Chondrocyte (in vitro differentiated cells): Measurements from ENCODE around the gene SCARB2. TPM values are rescaled to one million over a fixed set of nuclear protein-coding genes. Genes with fewer than 3 reads are reported as not detected.

Experiments
- DNase-seq: peaks from one replicate; pipeline ENCODE4 v3.0.0; 2021; ENCODE audit warnings: mixed read lengths, low spot score
- H3K27ac Mint-ChIP-seq: one replicate; pipeline ENCODE4 v1.8.0; 2021; ENCODE audit warnings: mild to moderate bottlenecking, moderate library complexity, mixed read lengths; ENCODE audit not compliant: unreplicated experiment
- H3K27me3 Mint-ChIP-seq: 2 replicates; pipeline ENCODE4 v1.8.0; 2021; ENCODE audit warnings: low read depth, mixed read lengths
- H3K36me3 Mint-ChIP-seq: 2 replicates; pipeline ENCODE4 v1.8.0; 2021; ENCODE audit warnings: low read depth, mixed read lengths
- H3K4me1 Mint-ChIP-seq: 2 replicates; pipeline ENCODE4 v1.8.0; 2021; ENCODE audit warnings: low read depth, mild to moderate bottlenecking, mixed read lengths
- H3K4me3 Mint-ChIP-seq: one replicate; pipeline ENCODE4 v1.8.0; 2021; ENCODE audit warnings: mild to moderate bottlenecking, moderate library complexity, mixed read lengths; ENCODE audit not compliant: unreplicated experiment
- H3K9me3 Mint-ChIP-seq: 2 replicates; pipeline ENCODE4 v1.8.0; 2021; ENCODE audit warnings: low read depth, mixed read lengths
- total RNA-seq: library from RNA; stranded (reverse); gene quantifications from 3 replicates; pipeline ENCODE4 v1.2.1, GENCODE V29; 2021
- TF ChIP-seq, protein P1 (sequence below): fragments of 200-600 bp; sonication (generic); IDR thresholded peaks from 2 replicates; pipeline ENCODE4 v1.5.0; 2021; ENCODE audit warnings: antibody characterized with exemption, mild to moderate bottlenecking, moderate library complexity

SCARB2 gene
- total RNA-seq, 1 donor from 2014 or later = 155 TPM

DNA sequence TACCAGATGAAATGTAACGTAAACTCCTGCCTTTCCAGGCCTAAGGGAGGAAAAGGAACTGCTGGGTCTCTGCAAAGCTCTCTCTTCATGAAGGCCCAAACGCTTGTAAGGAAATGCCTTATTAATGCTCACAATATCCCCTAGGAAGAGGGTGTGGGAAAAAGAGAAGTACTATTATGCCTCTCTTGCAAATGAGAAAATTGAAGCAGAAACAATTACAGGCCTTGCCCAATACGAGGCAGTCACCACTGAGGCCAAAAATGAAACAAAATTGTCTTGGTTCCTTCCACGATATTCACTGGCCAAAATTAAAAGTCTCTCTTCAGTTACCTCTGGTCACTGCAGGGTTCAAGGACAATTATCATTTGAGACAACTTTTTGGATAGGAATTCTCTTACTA, 3.2 kb downstream of the SCARB2 start:
- peak overlapping the region; percentile 24 for H3K27ac Mint-ChIP-seq
- TF ChIP-seq, protein P1, sequence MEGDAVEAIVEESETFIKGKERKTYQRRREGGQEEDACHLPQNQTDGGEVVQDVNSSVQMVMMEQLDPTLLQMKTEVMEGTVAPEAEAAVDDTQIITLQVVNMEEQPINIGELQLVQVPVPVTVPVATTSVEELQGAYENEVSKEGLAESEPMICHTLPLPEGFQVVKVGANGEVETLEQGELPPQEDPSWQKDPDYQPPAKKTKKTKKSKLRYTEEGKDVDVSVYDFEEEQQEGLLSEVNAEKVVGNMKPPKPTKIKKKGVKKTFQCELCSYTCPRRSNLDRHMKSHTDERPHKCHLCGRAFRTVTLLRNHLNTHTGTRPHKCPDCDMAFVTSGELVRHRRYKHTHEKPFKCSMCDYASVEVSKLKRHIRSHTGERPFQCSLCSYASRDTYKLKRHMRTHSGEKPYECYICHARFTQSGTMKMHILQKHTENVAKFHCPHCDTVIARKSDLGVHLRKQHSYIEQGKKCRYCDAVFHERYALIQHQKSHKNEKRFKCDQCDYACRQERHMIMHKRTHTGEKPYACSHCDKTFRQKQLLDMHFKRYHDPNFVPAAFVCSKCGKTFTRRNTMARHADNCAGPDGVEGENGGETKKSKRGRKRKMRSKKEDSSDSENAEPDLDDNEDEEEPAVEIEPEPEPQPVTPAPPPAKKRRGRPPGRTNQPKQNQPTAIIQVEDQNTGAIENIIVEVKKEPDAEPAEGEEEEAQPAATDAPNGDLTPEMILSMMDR = no peak
- H3K36me3 Mint-ChIP-seq = no peaks in the 10 kb centered on the region
- H3K27me3 Mint-ChIP-seq = no peaks in the 10 kb centered on the region
- no peak for DNase-seq
- peaks cover 68% of the 10 kb centered on the region for H3K4me1 Mint-ChIP-seq
- no peaks in the 10 kb centered on the region for H3K9me3 Mint-ChIP-seq
- H3K4me3 Mint-ChIP-seq = no peak overlapping the region

DNA sequence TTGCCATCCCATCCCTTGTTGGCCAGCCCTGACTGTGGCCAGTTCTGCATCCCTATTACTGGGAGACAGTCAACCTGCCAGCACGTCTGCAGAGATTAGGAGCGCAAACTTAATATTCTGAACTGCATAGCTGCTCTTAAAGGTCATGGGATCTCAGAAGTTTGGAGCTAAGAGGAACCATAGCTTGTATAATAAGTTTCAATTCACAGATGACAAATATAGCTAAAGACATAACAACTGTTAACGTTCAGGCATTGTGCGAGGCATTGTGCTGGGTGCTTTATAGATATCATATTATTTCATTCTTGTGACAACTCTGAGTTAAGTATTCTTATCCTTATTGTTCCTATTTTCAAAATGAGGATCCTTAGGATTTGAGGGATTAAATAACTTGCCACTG, 3.7 kb downstream of the SCARB2 start:
- Mint-ChIP-seq H3K27me3 (no peaks in the 10 kb centered on the region), H3K36me3 (no peaks in the 10 kb centered on the region), H3K27ac (peak overlapping the region; percentile 32), H3K9me3 (no peaks in the 10 kb centered on the region), H3K4me1 (peaks cover 68% of the 10 kb centered on the region), H3K4me3 (no peak overlapping the region)
- TF ChIP-seq, protein P1 = no peak
- DNase-seq = no peak

DNA sequence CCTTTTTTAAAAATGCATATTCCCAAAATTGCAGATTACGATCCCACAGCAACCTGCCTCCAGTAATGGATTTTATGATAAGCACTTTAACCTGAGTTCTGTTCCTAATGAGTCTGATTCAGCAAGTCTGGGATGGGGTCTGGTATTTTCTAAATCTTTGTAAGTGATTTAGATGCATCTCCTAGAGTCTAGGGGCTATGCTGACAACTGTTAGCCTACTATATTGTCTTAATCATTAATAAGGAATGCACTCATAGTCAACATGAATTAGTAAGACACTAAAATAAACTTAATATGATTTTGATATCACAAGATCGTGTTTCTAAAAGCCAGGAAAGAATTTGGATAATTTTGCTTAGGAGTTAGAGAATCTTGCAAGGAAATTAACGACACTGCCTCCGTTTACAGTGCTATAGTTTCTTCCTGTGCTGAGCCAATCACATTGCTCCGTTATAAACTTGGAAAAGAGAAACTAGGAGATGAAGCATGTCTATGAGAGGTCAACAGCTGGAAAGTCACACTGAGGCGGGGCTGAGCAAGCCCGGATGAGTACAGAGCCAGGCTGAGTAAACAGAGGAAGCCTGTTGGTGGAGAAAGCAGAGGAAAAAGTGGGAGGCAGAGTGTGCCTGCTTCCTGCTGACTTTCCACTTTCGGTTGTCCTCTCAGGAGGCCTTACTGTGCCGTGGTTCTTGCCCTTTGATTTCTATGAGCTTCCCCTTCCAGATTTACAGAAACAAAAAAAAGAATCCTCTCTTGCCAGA, 5.4 kb downstream of the SCARB2 start:
- peak overlapping the region; percentile 92 for H3K27ac Mint-ChIP-seq
- peak overlapping the region; percentile 59 for H3K4me3 Mint-ChIP-seq
- no peaks in the 10 kb centered on the region for H3K36me3 Mint-ChIP-seq
- TF ChIP-seq, protein P1 = no peak
- H3K9me3 Mint-ChIP-seq = no peaks in the 10 kb centered on the region
- no peaks in the 10 kb centered on the region for H3K27me3 Mint-ChIP-seq
- no peak for DNase-seq
- peaks cover 57% of the 10 kb centered on the region for H3K4me1 Mint-ChIP-seq

DNA sequence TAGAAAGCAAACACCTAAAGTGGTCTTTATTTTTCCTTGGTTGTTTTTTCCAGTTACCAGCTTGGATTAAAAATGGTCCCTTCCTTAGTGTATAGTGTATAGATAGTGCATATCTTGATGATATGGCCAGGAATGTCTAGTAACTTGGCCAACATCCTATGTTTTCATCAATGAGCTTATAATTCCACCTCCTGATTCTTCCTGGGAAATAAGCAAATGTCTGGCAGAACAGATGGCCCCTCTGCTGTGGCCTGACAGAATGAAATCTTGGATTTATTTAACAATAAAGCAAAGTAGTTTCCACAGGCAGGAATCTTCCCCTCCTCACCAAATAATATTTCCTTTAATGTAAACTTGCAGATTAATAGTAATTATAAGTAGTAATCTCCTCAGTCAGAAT, 6.1 kb downstream of the SCARB2 start:
- no peak for DNase-seq
- H3K27ac Mint-ChIP-seq = peak overlapping the region; percentile 36
- H3K9me3 Mint-ChIP-seq = no peaks in the 10 kb centered on the region
- H3K4me1 Mint-ChIP-seq = peaks cover 52% of the 10 kb centered on the region
- H3K36me3 Mint-ChIP-seq = no peaks in the 10 kb centered on the region
- TF ChIP-seq, protein P1 = no peak
- no peak overlapping the region for H3K4me3 Mint-ChIP-seq
- no peaks in the 10 kb centered on the region for H3K27me3 Mint-ChIP-seq

DNA sequence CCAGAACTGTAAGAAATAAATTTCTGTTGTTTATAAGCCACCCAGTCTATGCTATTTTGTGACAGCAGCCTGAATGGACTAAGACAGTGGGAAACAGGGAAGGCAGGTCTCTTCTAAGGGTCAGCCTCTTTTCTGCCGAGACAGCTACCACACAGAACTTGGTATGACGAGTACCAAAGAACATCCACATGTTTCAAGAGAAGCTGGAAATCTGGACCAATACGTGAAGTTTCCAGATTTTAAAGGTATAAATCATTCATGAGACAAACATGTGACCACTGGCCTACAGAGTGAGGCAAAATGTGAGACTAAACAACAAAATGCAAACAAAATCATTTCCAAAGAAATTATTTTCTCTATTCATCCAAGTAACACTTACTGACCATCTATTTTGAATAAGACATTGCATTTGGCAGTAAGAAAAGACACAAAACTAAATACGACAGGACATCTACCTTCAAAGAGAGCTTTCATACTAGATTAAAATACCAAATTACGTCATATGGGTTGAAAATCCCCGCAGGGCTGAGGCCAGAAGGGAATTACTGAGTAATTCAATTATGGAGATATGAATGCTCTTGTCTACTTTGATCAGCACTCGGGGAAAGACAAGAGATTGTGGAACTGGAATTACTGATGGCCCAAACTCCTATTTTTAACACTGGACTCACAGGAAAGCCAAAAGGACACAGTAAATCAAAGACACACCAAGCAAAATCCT, 7.2 kb downstream of the SCARB2 start:
- H3K36me3 Mint-ChIP-seq = no peaks in the 10 kb centered on the region
- peaks cover 41% of the 10 kb centered on the region for H3K4me1 Mint-ChIP-seq
- TF ChIP-seq, protein P1 = no peak
- H3K27ac Mint-ChIP-seq = peak overlapping the region; percentile 8
- no peaks in the 10 kb centered on the region for H3K27me3 Mint-ChIP-seq
- H3K4me3 Mint-ChIP-seq = no peak overlapping the region
- no peaks in the 10 kb centered on the region for H3K9me3 Mint-ChIP-seq
- DNase-seq = no peak
